Gastroesophageal sphincter (tissue), 4 donors: ENCODE results near the gene RHOG. TPM values are rescaled to one million over a fixed set of nuclear protein-coding genes. Genes with fewer than 3 reads are reported as not detected.
"Not testable (repeated sequence)": the region's sequence is repeated elsewhere in the genome, so short reads cannot be mapped to it uniquely, and the experiment has no call there.

Experiments used
- ATAC-seq: fragments of 150-250 bp; one replicate; pipeline ENCODE4 v1.9.1; 2016; ENCODE audit warnings: mild to moderate bottlenecking, moderate library complexity
- H3K27ac ChIP-seq, 4 donors: fragments of 200-600 bp; sonication (generic) in 3 of 4; 1 replicate in 3 of 4; 2 replicates in 1 of 4; pipeline ENCODE4 v1.5.1; 2016 to 2019
- H3K27me3 ChIP-seq: fragments of 200-600 bp; sonication (generic); one replicate; pipeline ENCODE4 v1.5.1; 2019
- H3K36me3 ChIP-seq, 2 donors: fragments of 200-600 bp; sonication (generic); one replicate each; pipeline ENCODE4 v1.5.1; 2019; ENCODE audit warnings: control low read depth in 1 of 2
- H3K4me1 ChIP-seq, 3 donors: fragments of 200-600 bp; sonication (generic); 1 replicate in 2 of 3; 2 replicates in 1 of 3; pipeline ENCODE4 v1.5.1; 2016 to 2019; ENCODE audit warnings: control low read depth in 2 of 3
- H3K4me3 ChIP-seq, 2 donors: fragments of 200-600 bp; sonication (generic); one replicate each; pipeline ENCODE4 v1.5.1; 2019; ENCODE audit warnings: mild to moderate bottlenecking in 1 of 2, moderate library complexity in 1 of 2
- H3K9me3 ChIP-seq, 3 donors: fragments of 200-600 bp; sonication (generic); one replicate each; pipeline ENCODE4 v1.5.1; 2017 to 2019; ENCODE audit warnings: control low read depth in 2 of 3
- EP300 ChIP-seq: sonication (generic); formaldehyde crosslinking; IDR thresholded peaks from one replicate; pipeline ENCODE4 v1.6.1; 2017; ENCODE audit warnings: antibody characterized with exemption, mild to moderate bottlenecking
- POLR2A ChIP-seq, 2 donors: fragments of 450-650 bp; IDR thresholded peaks; one replicate each; pipeline ENCODE4 v1.6.1; 2017; ENCODE audit warnings: antibody characterized with exemption in 2 of 2, mild to moderate bottlenecking in 2 of 2, moderate library complexity in 1 of 2
- POLR2AphosphoS5 ChIP-seq: sonication (generic); formaldehyde crosslinking; IDR thresholded peaks from one replicate; pipeline ENCODE4 v1.6.1; 2017; ENCODE audit warnings: antibody characterized with exemption
- WGBS, 2 donors: methylation state at CpG; one replicate each; pipeline ENCODE4 v1.1.5; 2018; ENCODE audit warnings: low coverage in 1 of 2; 5-methylcytosine and 5-hydroxymethylcytosine counted together
- total RNA-seq, 4 donors: library from RNA; depleted of rRNA; stranded (reverse); fragments of >200 nt; gene quantifications; one replicate each; pipeline ENCODE4 v1.1.0, GENCODE V29; 2016
- TF ChIP-seq, protein P1 (sequence below), 4 experiments: fragments of 200-600 bp in 2 of 4; fragments of 450-650 bp in 2 of 4; sonication (generic) in 1 of 4; IDR thresholded peaks; one replicate each; pipeline ENCODE4 v1.5.1; 2017 to 2019; ENCODE audit warnings: antibody characterized with exemption in 4 of 4, mild to moderate bottlenecking in 2 of 4, moderate library complexity in 2 of 4

RHOG gene
- total RNA-seq, 4 donors from 2014 or later: 31.9 to 67.4 (median 52.2) TPM

DNA sequence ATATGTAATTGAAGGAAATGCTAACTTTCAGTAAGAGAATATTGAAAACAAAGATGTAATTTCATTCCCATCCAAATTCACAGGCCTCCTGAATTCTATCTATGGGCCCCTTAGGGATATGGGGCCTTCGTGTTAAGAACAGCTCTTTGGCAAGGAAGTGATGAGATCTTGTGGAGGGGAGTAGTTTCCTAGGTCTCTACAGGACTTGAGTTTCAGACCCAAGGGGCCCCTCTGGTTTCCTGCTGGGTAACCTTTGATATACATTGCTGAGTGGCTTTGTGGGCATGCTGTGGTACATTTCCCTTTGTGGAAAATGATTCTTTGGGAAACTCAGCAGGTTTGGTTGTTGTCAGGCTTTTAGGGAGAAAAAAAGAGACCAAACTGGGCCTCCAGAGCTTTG is 20.9 kb upstream of the RHOG start:
- peaks cover 17 to 89% (median 52%) of the 10 kb centered on the region in 3 donors for H3K4me1 ChIP-seq
- no peak overlapping the region for H3K4me3 ChIP-seq
- TF ChIP-seq, protein P1, sequence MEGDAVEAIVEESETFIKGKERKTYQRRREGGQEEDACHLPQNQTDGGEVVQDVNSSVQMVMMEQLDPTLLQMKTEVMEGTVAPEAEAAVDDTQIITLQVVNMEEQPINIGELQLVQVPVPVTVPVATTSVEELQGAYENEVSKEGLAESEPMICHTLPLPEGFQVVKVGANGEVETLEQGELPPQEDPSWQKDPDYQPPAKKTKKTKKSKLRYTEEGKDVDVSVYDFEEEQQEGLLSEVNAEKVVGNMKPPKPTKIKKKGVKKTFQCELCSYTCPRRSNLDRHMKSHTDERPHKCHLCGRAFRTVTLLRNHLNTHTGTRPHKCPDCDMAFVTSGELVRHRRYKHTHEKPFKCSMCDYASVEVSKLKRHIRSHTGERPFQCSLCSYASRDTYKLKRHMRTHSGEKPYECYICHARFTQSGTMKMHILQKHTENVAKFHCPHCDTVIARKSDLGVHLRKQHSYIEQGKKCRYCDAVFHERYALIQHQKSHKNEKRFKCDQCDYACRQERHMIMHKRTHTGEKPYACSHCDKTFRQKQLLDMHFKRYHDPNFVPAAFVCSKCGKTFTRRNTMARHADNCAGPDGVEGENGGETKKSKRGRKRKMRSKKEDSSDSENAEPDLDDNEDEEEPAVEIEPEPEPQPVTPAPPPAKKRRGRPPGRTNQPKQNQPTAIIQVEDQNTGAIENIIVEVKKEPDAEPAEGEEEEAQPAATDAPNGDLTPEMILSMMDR (IDR thresholded peaks at IDR 0.05): no peak
- no peak for TF ChIP-seq POLR2A (IDR thresholded peaks at IDR 0.05)
- TF ChIP-seq POLR2AphosphoS5: no peak
- no peak for TF ChIP-seq EP300
- no peak overlapping the region for H3K27ac ChIP-seq
- no peaks in the 10 kb centered on the region for H3K9me3 ChIP-seq
- WGBS, 2 donors: 18 to 63% methylated on average over 1 of the region's 1 CpG
- no peak for ATAC-seq
- no peaks in the 10 kb centered on the region for H3K27me3 ChIP-seq
- H3K36me3 ChIP-seq: no peaks in the 10 kb centered on the region

DNA sequence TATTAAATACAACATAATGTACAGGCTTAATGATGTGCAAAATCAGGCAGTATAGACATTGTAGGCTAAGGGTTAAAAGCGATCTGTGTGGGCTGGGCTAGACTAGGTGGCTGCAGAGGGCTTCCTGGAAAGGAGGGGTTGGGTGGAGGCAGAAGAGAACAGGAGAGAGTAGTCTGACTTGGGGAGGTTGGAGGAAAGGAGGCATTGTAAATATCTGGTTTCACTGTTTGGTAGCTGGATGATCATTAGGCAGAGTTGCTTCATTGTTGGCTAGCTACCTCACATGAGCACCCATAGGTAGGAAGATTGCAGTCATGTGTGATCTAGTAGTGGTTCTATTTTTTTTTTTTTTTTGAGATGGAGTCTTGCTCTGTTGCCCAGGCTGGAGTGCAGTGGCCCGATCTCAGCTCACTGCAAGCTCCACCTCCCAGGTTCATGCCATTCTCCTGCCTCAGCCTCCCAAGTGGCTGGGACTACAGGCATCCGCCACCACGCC is 20.2 kb upstream of the RHOG start:
- H3K36me3 ChIP-seq, H3K4me3 ChIP-seq, ATAC-seq, H3K9me3 ChIP-seq, H3K27ac ChIP-seq, H3K27me3 ChIP-seq: not testable (repeated sequence)
- H3K4me1 ChIP-seq: peaks cover 17 to 87% (median 46%) of the 10 kb centered on the region in 3 donors
- WGBS, 2 donors: 82 to 83% methylated on average over 2 to 4 of the region's 4 CpGs

DNA sequence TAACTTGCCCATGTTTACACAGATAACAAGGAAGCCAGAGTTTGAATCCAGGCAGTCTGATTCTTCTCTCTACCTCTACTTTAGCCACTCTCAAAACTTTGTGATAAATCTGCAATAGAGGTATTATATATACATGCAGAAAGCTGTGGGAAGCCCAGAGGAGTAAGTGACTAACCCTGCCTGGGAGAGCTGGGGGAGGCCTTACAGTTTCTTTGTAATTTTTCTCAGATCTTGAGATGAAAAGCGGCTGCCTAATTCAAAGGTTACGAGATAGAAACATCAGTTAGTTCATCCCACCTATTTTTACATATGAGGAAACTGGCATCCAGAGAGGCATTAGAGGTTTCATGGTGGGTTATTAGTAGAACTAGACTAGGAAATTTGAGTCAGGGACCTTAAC is 19.6 kb upstream of the RHOG start:
- H3K4me3 ChIP-seq: no peak overlapping the region
- no peaks in the 10 kb centered on the region for H3K27me3 ChIP-seq
- H3K27ac ChIP-seq: peak overlapping the region in 1 of 4 donors; percentile 99
- H3K9me3 ChIP-seq: no peaks in the 10 kb centered on the region
- no peak for ATAC-seq
- TF ChIP-seq, protein P1 (IDR thresholded peaks at IDR 0.05): no peak
- TF ChIP-seq EP300: no peak
- no peak for TF ChIP-seq POLR2AphosphoS5
- TF ChIP-seq POLR2A (IDR thresholded peaks at IDR 0.05): no peak
- H3K4me1 ChIP-seq: peaks cover 13 to 82% (median 40%) of the 10 kb centered on the region in 3 donors
- H3K36me3 ChIP-seq: no peaks in the 10 kb centered on the region
- WGBS, 2 donors: 93% methylated on average over 2 of the region's 2 CpGs

DNA sequence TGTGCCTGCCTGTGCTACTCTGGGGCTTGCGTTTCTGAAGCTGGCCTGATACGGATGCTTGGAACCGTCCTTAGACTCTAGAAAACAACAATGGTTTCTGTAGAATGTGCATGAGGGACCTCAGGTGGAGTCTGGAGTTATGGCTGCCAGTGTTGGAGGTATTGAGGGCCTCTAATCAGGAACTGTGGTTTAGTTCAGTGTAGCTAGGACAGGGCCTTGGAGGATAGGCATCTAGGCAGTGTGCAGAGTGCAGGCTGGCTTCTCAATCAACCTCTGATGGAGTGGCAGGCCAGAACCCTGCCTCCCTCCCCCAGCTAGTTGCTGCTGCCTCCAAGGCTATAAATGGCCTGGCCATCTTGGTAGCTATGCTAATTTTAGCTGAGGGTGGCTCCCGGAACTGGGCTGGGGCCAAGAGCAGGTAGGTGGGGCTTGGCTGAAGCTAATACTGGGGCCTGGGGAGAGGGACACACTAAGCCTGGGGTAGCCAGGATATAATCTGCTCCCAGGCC is 18.7 kb upstream of the RHOG start:
- TF ChIP-seq POLR2AphosphoS5: no peak
- TF ChIP-seq, protein P1 (IDR thresholded peaks at IDR 0.05): no peak
- no peak for TF ChIP-seq POLR2A (IDR thresholded peaks at IDR 0.05)
- TF ChIP-seq EP300: no peak
- ATAC-seq: no peak
- Histone ChIP-seq H3K9me3 (no peaks in the 10 kb centered on the region), H3K27me3 (no peaks in the 10 kb centered on the region), H3K4me3 (peak overlapping the region in 1 of 2 donors; percentile 95), H3K27ac (peak overlapping the region in 2 of 4 donors; percentile 34 to 99), H3K4me1 (peaks cover 8 to 77% (median 35%) of the 10 kb centered on the region in 3 donors), H3K36me3 (no peaks in the 10 kb centered on the region)
- 50 to 78% methylated on average over 2 to 3 of the region's 4 CpGs for WGBS, 2 donors

DNA sequence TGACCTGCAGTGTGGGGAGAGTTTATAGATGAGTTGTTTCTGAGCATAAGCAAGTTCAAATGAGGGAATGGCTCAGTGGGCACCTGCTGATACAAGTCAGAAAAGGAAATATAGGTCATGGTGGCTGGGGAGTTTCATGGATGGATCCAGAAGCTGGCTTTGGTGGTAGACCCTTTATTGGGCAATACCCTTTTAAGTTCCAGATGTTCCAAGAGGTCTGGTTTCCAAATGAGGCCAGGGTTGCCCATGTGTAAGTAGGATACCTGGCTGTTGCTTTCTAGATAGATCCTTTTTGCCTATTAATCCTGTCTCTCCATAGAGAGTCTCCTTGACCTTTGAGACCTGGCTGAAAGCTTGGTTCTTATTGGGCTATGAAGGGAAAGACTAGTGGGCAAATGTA is 16.9 kb upstream of the RHOG start:
- TF ChIP-seq EP300 (no peak), POLR2A (IDR thresholded peaks at IDR 0.05) (no peak), POLR2AphosphoS5 (no peak)
- TF ChIP-seq, protein P1 (IDR thresholded peaks at IDR 0.05): no peak
- H3K4me3 ChIP-seq: peak overlapping the region; percentile 37 to 95
- peak overlapping the region in 3 of 4 donors; percentile 2 to 99 (median 31) for H3K27ac ChIP-seq
- H3K27me3 ChIP-seq: no peaks in the 10 kb centered on the region
- H3K9me3 ChIP-seq: no peaks in the 10 kb centered on the region
- ATAC-seq: no peak
- no peaks in the 10 kb centered on the region for H3K36me3 ChIP-seq
- H3K4me1 ChIP-seq: peaks cover 8 to 71% (median 33%) of the 10 kb centered on the region in 3 donors
